HCT116 (cell line): Measurements from ENCODE around the gene CELF4. TPM values are rescaled to one million over a fixed set of nuclear protein-coding genes. Genes with fewer than 3 reads are reported as not detected.

Experiments
- ATAC-seq: fragments of 200-7000 bp; cut with Tn5 transposase; 2 replicates; pipeline ENCODE4 v1.9.1; 2020; ENCODE audit warnings: mild to moderate bottlenecking, moderate library complexity
- BruUV-seq: library from RNA; stranded (reverse); fragments of 400-500 nt; replicated peaks from 2 replicates; lab custom pipeline; 2021; lab: Mats Ljungman, UMichigan
- CTCF ChIA-PET: fragments of 300-600 bp; sonication (Branson Sonifier 250); formaldehyde crosslinking; loops from one replicate; lab custom pipeline; 2021; ENCODE audit warnings: antibody characterized with exemption; lab: Charles Lee
- POLR2A ChIA-PET: fragments of 300-600, 350-600 bp; sonication (Branson Sonifier 250); formaldehyde crosslinking; loops from one replicate; lab custom pipeline; 2021; ENCODE audit warnings: antibody characterized with exemption; lab: Charles Lee
- RAD21 ChIA-PET, 2 experiments: fragments of 300-600 bp; sonication (Branson Sonifier 250); formaldehyde crosslinking; loops; one replicate each; lab custom pipeline; 2023; ENCODE audit warnings: low total read pairs in 2 of 2; ENCODE audit not compliant: uncharacterized antibody in 2 of 2, unreplicated experiment in 2 of 2, low non-redundant PET in 1 of 2; lab: Charles Lee
- DNase-seq: peaks from one replicate; pipeline ENCODE4 v3.0.0-alpha.2; 2010; ENCODE audit warnings: low read depth, low spot score
- H2AFZ ChIP-seq: fragments of 200-600 bp; shearing (Covaris generic), sonication (generic); 2 replicates; pipeline ENCODE4 v1.6.1; 2017; ENCODE audit warnings: low read depth, mixed run types, mixed read lengths, antibody characterized with exemption, low read length; ENCODE audit not compliant: poor library complexity, severe bottlenecking
- H3K27ac ChIP-seq: 2 replicates; pipeline ENCODE4 v1.5.1; 2012; ENCODE audit warnings: low read depth, low read length
- H3K27me3 ChIP-seq: fragments of 200-600 bp; sonication (generic); 2 replicates; pipeline ENCODE4 v1.6.1; 2016; ENCODE audit warnings: mixed run types, low read length, mixed read lengths; ENCODE audit not compliant: insufficient read depth
- H3K36me3 ChIP-seq, 2 experiments: fragments of 200-500 bp in 1 of 2; fragments of 200-600 bp in 1 of 2; sonication (Bioruptor generic) in 1 of 2; sonication (generic) in 1 of 2; 2 replicates each; pipeline versions ENCODE4 v1.5.1 to v1.6.1; 2014 to 2016; ENCODE audit warnings: low read length in 2 of 2, inconsistent platforms in 1 of 2, mixed read lengths in 1 of 2, mixed run types in 1 of 2; ENCODE audit not compliant: insufficient read depth in 2 of 2, control insufficient read depth in 1 of 2
- H3K4me1 ChIP-seq, 2 experiments: fragments of 200-600 bp in 1 of 2; sonication (generic) in 1 of 2; 2 replicates each; pipeline versions ENCODE4 v1.5.1 to v1.6.1; 2012 to 2017; ENCODE audit warnings: low read length in 2 of 2, inconsistent platforms in 1 of 2, mild to moderate bottlenecking in 1 of 2, mixed read lengths in 1 of 2, mixed run types in 1 of 2, moderate library complexity in 1 of 2; ENCODE audit not compliant: insufficient read depth in 2 of 2, control insufficient read depth in 1 of 2
- H3K4me2 ChIP-seq: fragments of 200-600 bp; sonication (generic); 2 replicates; pipeline ENCODE4 v1.6.1; 2017; ENCODE audit warnings: mixed run types, low read length, mixed read lengths
- H3K4me3 ChIP-seq, 2 experiments: fragments of 200-600 bp in 1 of 2; sonication (generic) in 1 of 2; replicated peaks in 1 of 2; 2 replicates each; pipeline ENCODE4 v1.5.1; 2011 to 2016; ENCODE audit warnings: low read length in 2 of 2, control low read depth in 1 of 2, low read depth in 1 of 2, mild to moderate bottlenecking in 1 of 2, mixed read lengths in 1 of 2, mixed run types in 1 of 2
- H3K79me2 ChIP-seq: fragments of 200-600 bp; sonication (generic); 2 replicates; pipeline ENCODE4 v1.6.1; 2017; ENCODE audit warnings: mild to moderate bottlenecking, mixed run types, low read length, moderate library complexity, mixed read lengths; ENCODE audit not compliant: insufficient read depth
- H3K9ac ChIP-seq: fragments of 200-600 bp; sonication (generic); 2 replicates; pipeline ENCODE4 v1.6.1; 2016; ENCODE audit warnings: low read length, mixed read lengths
- H3K9me2 ChIP-seq: fragments of 200-600 bp; sonication (generic), shearing (Covaris generic); 2 replicates; pipeline ENCODE4 v1.6.1; 2017; ENCODE audit warnings: mixed run types, mild to moderate bottlenecking, moderate library complexity; ENCODE audit not compliant: insufficient read depth
- H3K9me3 ChIP-seq, 2 experiments: fragments of 200-500 bp in 1 of 2; fragments of 200-600 bp in 1 of 2; sonication (Bioruptor generic) in 1 of 2; sonication (generic) in 1 of 2; 2 replicates each; pipeline ENCODE4 v1.6.1; 2014 to 2017; ENCODE audit warnings: low read length in 2 of 2, mixed read lengths in 2 of 2, inconsistent platforms in 1 of 2, low read depth in 1 of 2, mild to moderate bottlenecking in 1 of 2, mixed run types in 1 of 2, moderate library complexity in 1 of 2; ENCODE audit not compliant: control insufficient read depth in 1 of 2, insufficient read depth in 1 of 2
- H4K20me1 ChIP-seq: fragments of 200-600 bp; sonication (generic), shearing (Covaris generic); 2 replicates; pipeline ENCODE4 v1.6.1; 2017; ENCODE audit warnings: mixed run types, mild to moderate bottlenecking, moderate library complexity; ENCODE audit not compliant: insufficient read depth
- CTCF ChIP-seq, 3 experiments: fragments of 200-600 bp in 1 of 3; sonication (generic) in 1 of 3; IDR thresholded peaks in 2 of 3; conservative IDR thresholded peaks in 1 of 3; 2 replicates each; pipeline ENCODE4 v1.5.1; 2012 to 2017; ENCODE audit warnings: low read depth in 2 of 3, low read length in 2 of 3, antibody characterized with exemption in 1 of 3, borderline replicate concordance in 1 of 3, control low read depth in 1 of 3, mild to moderate bottlenecking in 1 of 3, mixed read lengths in 1 of 3, mixed run types in 1 of 3, moderate library complexity in 1 of 3; ENCODE audit not compliant: insufficient read depth in 1 of 3
- SRF ChIP-seq: IDR thresholded peaks from 2 replicates; pipeline ENCODE4 v1.6.1; 2012; ENCODE audit warnings: low read depth
- TCF7L2 ChIP-seq: IDR thresholded peaks from 2 replicates; pipeline ENCODE4 v1.7.0; 2011; ENCODE audit warnings: borderline replicate concordance, inconsistent platforms; ENCODE audit not compliant: insufficient read depth, insufficient read length; ENCODE audit errors: extremely low read depth
- intact Hi-C: fragments of 100-400 bp; cut with micrococcal nuclease; formaldehyde crosslinking; loops from 2 replicates; pipeline ENCODE4 v1.10.0; 2022
- total RNA-seq: library from RNA; stranded (reverse); gene quantifications from one replicate; pipeline ENCODE4 v1.2.1, GENCODE V29; 2021; ENCODE audit not compliant: unreplicated experiment
- TF ChIP-seq, protein P1 (sequence below): IDR thresholded peaks from 2 replicates; pipeline ENCODE4 v1.6.1; 2012; ENCODE audit warnings: low read depth

Gene CELF4
- total RNA-seq, 1 experiment from 2014 or later: not detected

DNA sequence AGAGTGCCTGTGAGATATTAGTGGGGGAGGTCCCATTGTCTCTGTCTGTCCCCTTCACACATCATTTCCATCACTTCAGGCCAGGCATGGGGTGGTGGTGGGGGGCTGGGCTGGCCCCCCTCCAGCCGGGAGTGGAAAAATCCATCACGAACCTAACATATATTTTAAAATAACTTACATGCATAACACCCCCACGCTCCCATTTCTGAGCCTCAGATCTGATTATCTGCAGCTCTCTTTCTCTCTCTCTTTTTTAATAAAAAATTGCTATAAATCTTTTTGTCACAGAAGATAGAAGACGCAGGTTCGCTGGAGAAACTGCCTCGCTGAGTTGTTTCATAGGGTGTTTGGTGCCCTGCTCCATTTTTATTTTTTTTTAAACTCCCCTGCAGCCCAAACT, 159.8 kb downstream of the CELF4 start:
- TF ChIP-seq, protein P1, sequence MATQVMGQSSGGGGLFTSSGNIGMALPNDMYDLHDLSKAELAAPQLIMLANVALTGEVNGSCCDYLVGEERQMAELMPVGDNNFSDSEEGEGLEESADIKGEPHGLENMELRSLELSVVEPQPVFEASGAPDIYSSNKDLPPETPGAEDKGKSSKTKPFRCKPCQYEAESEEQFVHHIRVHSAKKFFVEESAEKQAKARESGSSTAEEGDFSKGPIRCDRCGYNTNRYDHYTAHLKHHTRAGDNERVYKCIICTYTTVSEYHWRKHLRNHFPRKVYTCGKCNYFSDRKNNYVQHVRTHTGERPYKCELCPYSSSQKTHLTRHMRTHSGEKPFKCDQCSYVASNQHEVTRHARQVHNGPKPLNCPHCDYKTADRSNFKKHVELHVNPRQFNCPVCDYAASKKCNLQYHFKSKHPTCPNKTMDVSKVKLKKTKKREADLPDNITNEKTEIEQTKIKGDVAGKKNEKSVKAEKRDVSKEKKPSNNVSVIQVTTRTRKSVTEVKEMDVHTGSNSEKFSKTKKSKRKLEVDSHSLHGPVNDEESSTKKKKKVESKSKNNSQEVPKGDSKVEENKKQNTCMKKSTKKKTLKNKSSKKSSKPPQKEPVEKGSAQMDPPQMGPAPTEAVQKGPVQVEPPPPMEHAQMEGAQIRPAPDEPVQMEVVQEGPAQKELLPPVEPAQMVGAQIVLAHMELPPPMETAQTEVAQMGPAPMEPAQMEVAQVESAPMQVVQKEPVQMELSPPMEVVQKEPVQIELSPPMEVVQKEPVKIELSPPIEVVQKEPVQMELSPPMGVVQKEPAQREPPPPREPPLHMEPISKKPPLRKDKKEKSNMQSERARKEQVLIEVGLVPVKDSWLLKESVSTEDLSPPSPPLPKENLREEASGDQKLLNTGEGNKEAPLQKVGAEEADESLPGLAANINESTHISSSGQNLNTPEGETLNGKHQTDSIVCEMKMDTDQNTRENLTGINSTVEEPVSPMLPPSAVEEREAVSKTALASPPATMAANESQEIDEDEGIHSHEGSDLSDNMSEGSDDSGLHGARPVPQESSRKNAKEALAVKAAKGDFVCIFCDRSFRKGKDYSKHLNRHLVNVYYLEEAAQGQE: no peak
- TF ChIP-seq TCF7L2: no peak
- no peak for TF ChIP-seq CTCF (IDR thresholded peaks at IDR 0.05 in 2 of 3, conservative IDR thresholded peaks at IDR 0.05 in 1 of 3; ENCODE audit: borderline replicate concordance in 1 of 3, insufficient read depth in 1 of 3, low read depth in 2 of 3, low read length in 2 of 3)
- no peak for TF ChIP-seq SRF
- DNase-seq (no peak), ATAC-seq (no peak)
- Histone ChIP-seq H3K4me1 (peaks cover 0 to 10% of the 10 kb centered on the region in 2 experiments; a peak in 2 of 4 replicates), H2AFZ (no peak overlapping the region), H3K4me3 (no peak overlapping the region), H3K9ac (no peak overlapping the region), H3K79me2 (no peaks in the 10 kb centered on the region), H3K4me2 (no peak overlapping the region), H3K9me2 (no peaks in the 10 kb centered on the region), H3K36me3 (no peaks in the 10 kb centered on the region), H3K9me3 (no peaks in the 10 kb centered on the region), H3K27ac (no peak overlapping the region), H4K20me1 (no peaks in the 10 kb centered on the region), H3K27me3 (no peaks in the 10 kb centered on the region)
- POLR2A ChIA-PET: no interaction called here
- BruUV-seq: no TSS peak
- CTCF ChIA-PET: no interaction called here
- RAD21 ChIA-PET: no interaction called here
- intact Hi-C loops: no loop called here
